ENCODE data around the gene ANO2. TPM values are rescaled to one million over a fixed set of nuclear protein-coding genes. Genes with fewer than 3 reads are reported as not detected.

The ANO2 gene
- total and polyA plus RNA-seq, 2 donors (not counting 3 experiments of a cell fraction or from before 2014, with no cell fraction given), result 15.4 to 65.0 TPM

DNA sequence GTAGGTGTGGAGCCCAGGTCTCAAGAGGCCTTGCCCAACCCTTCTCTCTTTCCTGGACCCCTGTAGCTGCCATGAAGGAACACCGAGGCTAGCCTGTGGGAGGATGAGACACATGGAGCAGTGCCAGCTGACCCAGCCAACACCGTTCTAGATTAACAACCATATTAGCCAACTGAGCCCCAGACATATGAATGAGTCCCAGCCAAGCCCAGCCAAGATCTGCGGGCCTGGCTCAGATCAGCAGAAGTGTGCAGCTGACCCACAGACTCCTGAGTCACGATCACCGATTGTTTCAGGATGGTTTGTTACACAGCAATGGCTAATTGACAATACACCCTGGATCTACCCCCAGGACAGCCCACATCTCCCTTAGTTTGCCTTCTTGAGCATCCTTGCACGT, 431.0 kb downstream of the ANO2 start:
- H3K4me2 ChIP-seq (ENCODE audit: insufficient read depth, low read length), result no peak overlapping the region

More for the DNA sequence above, 431.0 kb downstream of the ANO2 start:
- H3K36me3 ChIP-seq (ENCODE audit: control insufficient read depth in 2 of 2, extremely low read depth in 1 of 2, insufficient read depth in 2 of 2, low read length in 2 of 2), result no peaks in the 10 kb centered on the region
- FAIRE-seq (no peak), DNase-seq (ENCODE audit: low read depth, low spot score) (no peak)
- dilution Hi-C loops (cut with MboI; ENCODE audit: extremely low pct_ligation_motif_present, low sequenced_read_pairs), result no loop called here
- no TSS peak for BruUV-seq (replicated peaks)
- CTCF ChIA-PET, result interaction anchor here (0.8 kb wide), 1 partner anchor 86 kb away, joined by 7 read pairs; no protein-coding TSS in a partner anchor
- no peaks in the 10 kb centered on the region for H3K79me2 ChIP-seq (ENCODE audit: control insufficient read depth, insufficient read depth, low read length)
- no peak for TF ChIP-seq MYC (IDR thresholded peaks at IDR 0.05; ENCODE audit: low read depth, low read length)
- no peak for TF ChIP-seq CTCF (IDR thresholded peaks at IDR 0.05; ENCODE audit: extremely low read depth in 1 of 2, insufficient read depth in 1 of 2, low read depth in 1 of 2, low read length in 2 of 2)
- TF ChIP-seq, protein P1, sequence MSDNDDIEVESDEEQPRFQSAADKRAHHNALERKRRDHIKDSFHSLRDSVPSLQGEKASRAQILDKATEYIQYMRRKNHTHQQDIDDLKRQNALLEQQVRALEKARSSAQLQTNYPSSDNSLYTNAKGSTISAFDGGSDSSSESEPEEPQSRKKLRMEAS (IDR thresholded peaks at IDR 0.05; ENCODE audit: insufficient read depth, insufficient read length), result no peak
- TF ChIP-seq FOS (IDR thresholded peaks at IDR 0.05; ENCODE audit: borderline replicate concordance, insufficient read depth, low read length), result no peak
- no peak for TF ChIP-seq POLR2A (IDR thresholded peaks at IDR 0.05; ENCODE audit: low read depth, low read length)
- no peak for TF ChIP-seq EZH2 (IDR thresholded peaks at IDR 0.05; ENCODE audit: borderline replicate concordance, low read depth, low read length, severe bottlenecking)
- TF ChIP-seq GATA2 (IDR thresholded peaks at IDR 0.05; ENCODE audit: insufficient read depth, insufficient read length, low read depth, low read length), result no peak
- no peak for TF ChIP-seq JUN (IDR thresholded peaks at IDR 0.05; ENCODE audit: borderline replicate concordance, insufficient read depth, insufficient read length, low read depth)
- TF ChIP-seq POLR2AphosphoS5 (IDR thresholded peaks at IDR 0.05; ENCODE audit: insufficient read depth, low read depth, low read length), result no peak
- no peaks in the 10 kb centered on the region for H3K9me3 ChIP-seq (replicated peaks; ENCODE audit: control insufficient read depth, insufficient read depth, low read length)
- H3K9me1 ChIP-seq (replicated peaks; ENCODE audit: control insufficient read depth, extremely low read depth, insufficient read depth, low read length), result no peaks in the 10 kb centered on the region
- H3K4me3 ChIP-seq (replicated peaks in 1 of 3; ENCODE audit: insufficient read depth in 1 of 3, low read depth in 1 of 3, low read length in 3 of 3), result no peak overlapping the region
- intact Hi-C loops (cut with micrococcal nuclease), result no loop called here
- POLR2A ChIA-PET, result no interaction called here
- H3K9ac ChIP-seq (replicated peaks; ENCODE audit: extremely low read depth, insufficient read depth, low read length), result no peak overlapping the region
- no peak overlapping the region for H2AFZ ChIP-seq (ENCODE audit: low read depth, low read length)
- H3K27ac ChIP-seq (ENCODE audit: insufficient read depth, low read depth, low read length), result no peak overlapping the region
- H4K20me1 ChIP-seq (replicated peaks; ENCODE audit: control insufficient read depth, extremely low read depth, insufficient read depth, low read length), result no peaks in the 10 kb centered on the region
- no peaks in the 10 kb centered on the region for H3K4me1 ChIP-seq (ENCODE audit: control insufficient read depth, extremely low read depth, insufficient read depth, low read length)
- H3K27me3 ChIP-seq (ENCODE audit: control insufficient read depth in 2 of 2, insufficient read depth in 2 of 2, low read length in 2 of 2), result peaks cover 11 to 15% of the 10 kb centered on the region in 2 experiments
